NCI-H187 (cell line): ENCODE results near the gene CDC42SE2.
A peak's percentile ranks its signal among the peaks of the same experiment; 100 is the strongest.

Experiments
- DNase-seq, 2 experiments: peaks; one replicate each; lab custom pipeline; 2025; lab: John Stamatoyannopoulos, UW

The CDC42SE2 gene

GRCh38 chr5:131263648-131264450 is at the start of gene CDC42SE2:
Gene CDC42SE2 (plus strand): TSS chr5:131264053. CDS start chr5:131359494, 95,441 bp downstream.
- DNase-seq: peak; percentile 47 to 78

- DNase-seq: no peak
These were observed 49.1 kb upstream of the CDC42SE2 start for GRCh38 chr5:131214609-131215227.

- DNase-seq: no peak
These were observed 46.1 kb upstream of the CDC42SE2 start for GRCh38 chr5:131217791-131218190.

GRCh38 chr5:131218392-131218791 is 45.5 kb upstream of the CDC42SE2 start:
- DNase-seq: no peak

GRCh38 chr5:131220566-131220965 is 43.3 kb upstream of the CDC42SE2 start:
- no peak for DNase-seq

- no peak for DNase-seq
These were observed 42.7 kb upstream of the CDC42SE2 start for GRCh38 chr5:131221008-131221703.

- no peak for DNase-seq
These were observed 42.0 kb upstream of the CDC42SE2 start for GRCh38 chr5:131221888-131222287.

- DNase-seq: no peak
These were observed 41.1 kb upstream of the CDC42SE2 start for GRCh38 chr5:131222731-131223130.

- no peak for DNase-seq
These were observed 40.0 kb upstream of the CDC42SE2 start for GRCh38 chr5:131223751-131224386.

GRCh38 chr5:131224387-131225201 is 39.3 kb upstream of the CDC42SE2 start:
- DNase-seq: no peak

GRCh38 chr5:131225282-131225974 is 38.4 kb upstream of the CDC42SE2 start:
- DNase-seq: no peak

- no peak for DNase-seq
These were observed 37.0 kb upstream of the CDC42SE2 start for GRCh38 chr5:131226899-131227298.

GRCh38 chr5:131228646-131229045 is 35.2 kb upstream of the CDC42SE2 start:
- no peak for DNase-seq

- DNase-seq: no peak
These were observed 34.2 kb upstream of the CDC42SE2 start for GRCh38 chr5:131229623-131230022.

GRCh38 chr5:131230406-131230805 is 33.4 kb upstream of the CDC42SE2 start:
- no peak for DNase-seq

- DNase-seq: no peak
These were observed 24.2 kb upstream of the CDC42SE2 start for GRCh38 chr5:131239686-131240085.

- DNase-seq: no peak
These were observed 21.1 kb upstream of the CDC42SE2 start for GRCh38 chr5:131242728-131243255.

- no peak for DNase-seq
These were observed 18.5 kb upstream of the CDC42SE2 start for GRCh38 chr5:131245312-131245711.

GRCh38 chr5:131245948-131246347 is 17.9 kb upstream of the CDC42SE2 start:
- no peak for DNase-seq

GRCh38 chr5:131246504-131246903 is 17.3 kb upstream of the CDC42SE2 start:
- DNase-seq: no peak
